Epithelial cell of prostate (primary cell): ENCODE results near the gene KCNK18.
"Not testable (repeated sequence)": the region's sequence is repeated elsewhere in the genome, so short reads cannot be mapped to it uniquely, and the experiment has no call there.

Experiments
- DNase-seq: peaks from one replicate; pipeline ENCODE4 v3.0.0-alpha.2; 2011; ENCODE audit warnings: low read depth, low spot score
- H3K27ac ChIP-seq: fragments of 450-650 bp; 2 replicates; pipeline ENCODE4 v1.5.1; 2017; ENCODE audit warnings: mild to moderate bottlenecking

Gene KCNK18

GRCh38 chr10:117169480-117169879 lies 27.8 kb upstream of the KCNK18 start:
- no peak for DNase-seq
- H3K27ac ChIP-seq: no peak overlapping the region

- no peak overlapping the region for H3K27ac ChIP-seq
- no peak for DNase-seq
Measured at GRCh38 chr10:117170244-117170643, 27.0 kb upstream of the KCNK18 start.

- no peak overlapping the region for H3K27ac ChIP-seq
- DNase-seq: no peak
Measured at GRCh38 chr10:117174439-117175214, 22.7 kb upstream of the KCNK18 start.

- DNase-seq: no peak
- no peak overlapping the region for H3K27ac ChIP-seq
Measured at GRCh38 chr10:117175215-117175900, 21.9 kb upstream of the KCNK18 start.

GRCh38 chr10:117175901-117176534 lies 21.3 kb upstream of the KCNK18 start:
- no peak overlapping the region for H3K27ac ChIP-seq
- DNase-seq: no peak

- DNase-seq: no peak
- H3K27ac ChIP-seq: no peak overlapping the region
Measured at GRCh38 chr10:117178190-117178589, 19.1 kb upstream of the KCNK18 start.

GRCh38 chr10:117184296-117184695 lies 13.0 kb upstream of the KCNK18 start:
- DNase-seq: no peak
- H3K27ac ChIP-seq: no peak overlapping the region

GRCh38 chr10:117184821-117185220 lies 12.5 kb upstream of the KCNK18 start:
- DNase-seq: no peak
- no peak overlapping the region for H3K27ac ChIP-seq

GRCh38 chr10:117185817-117186216 lies 11.5 kb upstream of the KCNK18 start:
- H3K27ac ChIP-seq: peak overlapping the region; percentile 83
- not testable (repeated sequence) for DNase-seq

GRCh38 chr10:117186832-117187615 lies 10.3 kb upstream of the KCNK18 start:
- peak; percentile 60 for DNase-seq
- H3K27ac ChIP-seq: peak overlapping the region; percentile 83

- DNase-seq: no peak
- peak overlapping the region; percentile 83 for H3K27ac ChIP-seq
Measured at GRCh38 chr10:117188371-117188770, 8.9 kb upstream of the KCNK18 start.

GRCh38 chr10:117189557-117189956 lies 7.7 kb upstream of the KCNK18 start:
- H3K27ac ChIP-seq: no peak overlapping the region
- DNase-seq: no peak

GRCh38 chr10:117198088-117198487 lies 799 bp downstream of the KCNK18 start:
- DNase-seq: no peak
- H3K27ac ChIP-seq: no peak overlapping the region

- H3K27ac ChIP-seq: no peak overlapping the region
- DNase-seq: no peak
Measured at GRCh38 chr10:117201826-117202225, 4.5 kb downstream of the KCNK18 start.

GRCh38 chr10:117204316-117204715 lies 7.0 kb downstream of the KCNK18 start:
- no peak for DNase-seq
- no peak overlapping the region for H3K27ac ChIP-seq

GRCh38 chr10:117212176-117212575 lies 14.9 kb downstream of the KCNK18 start:
- no peak for DNase-seq
- H3K27ac ChIP-seq: no peak overlapping the region

GRCh38 chr10:117214401-117214800 lies 17.1 kb downstream of the KCNK18 start:
- DNase-seq: no peak

GRCh38 chr10:117215079-117215478 lies 17.8 kb downstream of the KCNK18 start:
- no peak for DNase-seq

More at GRCh38 chr10:117214401-117214800, 17.1 kb downstream of the KCNK18 start:
- H3K27ac ChIP-seq: no peak overlapping the region

GRCh38 chr10:117216028-117216427 lies 18.7 kb downstream of the KCNK18 start:
- no peak overlapping the region for H3K27ac ChIP-seq

More at GRCh38 chr10:117215079-117215478, 17.8 kb downstream of the KCNK18 start:
- no peak overlapping the region for H3K27ac ChIP-seq

GRCh38 chr10:117216611-117217195 lies 19.4 kb downstream of the KCNK18 start:
- no peak overlapping the region for H3K27ac ChIP-seq
- DNase-seq: no peak

More at GRCh38 chr10:117216028-117216427, 18.7 kb downstream of the KCNK18 start:
- DNase-seq: no peak
